NCI-H1417 (cell line): ENCODE results near the gene NRG4.
"Not testable (repeated sequence)": the region's sequence is repeated elsewhere in the genome, so short reads cannot be mapped to it uniquely, and the experiment has no call there.

ENCODE experiments used
- DNase-seq, 3 experiments: peaks; one replicate each; lab custom pipeline; 2025; lab: John Stamatoyannopoulos, UW

NRG4 gene

GRCh38 chr15:75927601-75928000 lies 84.6 kb downstream of the NRG4 start:
- DNase-seq: no peak

GRCh38 chr15:75926931-75927330 lies 85.3 kb downstream of the NRG4 start:
- no peak for DNase-seq

- DNase-seq: no peak
Observed at GRCh38 chr15:75925440-75925839, 86.8 kb downstream of the NRG4 start.

GRCh38 chr15:75924576-75924975 lies 87.6 kb downstream of the NRG4 start:
- no peak for DNase-seq

GRCh38 chr15:75923756-75924155 lies 88.5 kb downstream of the NRG4 start:
- no peak for DNase-seq

- DNase-seq: peak in 1 of 3 experiments; percentile 63
Observed at GRCh38 chr15:75921732-75922703, 90.2 kb downstream of the NRG4 start.

GRCh38 chr15:75920079-75920478 lies 92.1 kb downstream of the NRG4 start:
- no peak for DNase-seq

- no peak for DNase-seq
Observed at GRCh38 chr15:75918135-75918534, 94.1 kb downstream of the NRG4 start.

- no peak for DNase-seq
Observed at GRCh38 chr15:75916978-75917377, 95.2 kb downstream of the NRG4 start.

- not testable (repeated sequence) for DNase-seq
Observed at GRCh38 chr15:75910355-75910754, 101.9 kb downstream of the NRG4 start.

GRCh38 chr15:75905231-75905630 lies 107.0 kb downstream of the NRG4 start:
- DNase-seq: no peak

- peak; percentile 86 to 97 (median 96) for DNase-seq
Observed at GRCh38 chr15:75903331-75904239, 108.6 kb downstream of the NRG4 start, which contains the start of gene FBXO22. TSS of gene FBXO22 (plus strand) at chr15:75903878. CDS start at chr15:75903964, 86 bp downstream.

GRCh38 chr15:75902129-75902557 lies 110.1 kb downstream of the NRG4 start:
- peak in 1 of 3 experiments; percentile 6 for DNase-seq

GRCh38 chr15:75900577-75900976 lies 111.6 kb downstream of the NRG4 start:
- DNase-seq: no peak

- no peak for DNase-seq
Observed at GRCh38 chr15:75895731-75896130, 116.5 kb downstream of the NRG4 start.

- DNase-seq: no peak
Observed at GRCh38 chr15:75891895-75892294, 120.3 kb downstream of the NRG4 start.
